Measurements from ENCODE around the gene PJA1.

GRCh38 chrX:69140837-69141236, 24.4 kb downstream of the PJA1 start:
- TF ChIP-seq USF1 (IDR thresholded peaks at IDR 0.05) (no peak), EP300 (IDR thresholded peaks at IDR 0.05; ENCODE audit: borderline replicate concordance) (no peak), YY1 (IDR thresholded peaks at IDR 0.05; ENCODE audit: low read depth) (no peak), TAF1 (IDR thresholded peaks at IDR 0.05; ENCODE audit: low read depth) (no peak), CEBPB (IDR thresholded peaks at IDR 0.05) (no peak), RAD21 (IDR thresholded peaks at IDR 0.05; ENCODE audit: low read depth) (no peak)
- TF ChIP-seq, protein P1, sequence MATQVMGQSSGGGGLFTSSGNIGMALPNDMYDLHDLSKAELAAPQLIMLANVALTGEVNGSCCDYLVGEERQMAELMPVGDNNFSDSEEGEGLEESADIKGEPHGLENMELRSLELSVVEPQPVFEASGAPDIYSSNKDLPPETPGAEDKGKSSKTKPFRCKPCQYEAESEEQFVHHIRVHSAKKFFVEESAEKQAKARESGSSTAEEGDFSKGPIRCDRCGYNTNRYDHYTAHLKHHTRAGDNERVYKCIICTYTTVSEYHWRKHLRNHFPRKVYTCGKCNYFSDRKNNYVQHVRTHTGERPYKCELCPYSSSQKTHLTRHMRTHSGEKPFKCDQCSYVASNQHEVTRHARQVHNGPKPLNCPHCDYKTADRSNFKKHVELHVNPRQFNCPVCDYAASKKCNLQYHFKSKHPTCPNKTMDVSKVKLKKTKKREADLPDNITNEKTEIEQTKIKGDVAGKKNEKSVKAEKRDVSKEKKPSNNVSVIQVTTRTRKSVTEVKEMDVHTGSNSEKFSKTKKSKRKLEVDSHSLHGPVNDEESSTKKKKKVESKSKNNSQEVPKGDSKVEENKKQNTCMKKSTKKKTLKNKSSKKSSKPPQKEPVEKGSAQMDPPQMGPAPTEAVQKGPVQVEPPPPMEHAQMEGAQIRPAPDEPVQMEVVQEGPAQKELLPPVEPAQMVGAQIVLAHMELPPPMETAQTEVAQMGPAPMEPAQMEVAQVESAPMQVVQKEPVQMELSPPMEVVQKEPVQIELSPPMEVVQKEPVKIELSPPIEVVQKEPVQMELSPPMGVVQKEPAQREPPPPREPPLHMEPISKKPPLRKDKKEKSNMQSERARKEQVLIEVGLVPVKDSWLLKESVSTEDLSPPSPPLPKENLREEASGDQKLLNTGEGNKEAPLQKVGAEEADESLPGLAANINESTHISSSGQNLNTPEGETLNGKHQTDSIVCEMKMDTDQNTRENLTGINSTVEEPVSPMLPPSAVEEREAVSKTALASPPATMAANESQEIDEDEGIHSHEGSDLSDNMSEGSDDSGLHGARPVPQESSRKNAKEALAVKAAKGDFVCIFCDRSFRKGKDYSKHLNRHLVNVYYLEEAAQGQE (IDR thresholded peaks at IDR 0.05; ENCODE audit: low read depth): no peak
